HG03097 (cell line): Measurements from ENCODE around the gene AGR3.

Experiments
- ATAC-seq: cut with Tn5 transposase; IDR thresholded peaks from one replicate; pipeline ENCODE4 v1.9.1; 2021; ENCODE audit not compliant: unreplicated experiment, low FRiP score

Gene AGR3

GRCh38 chr7:16838891-16839290, 42.9 kb downstream of the AGR3 start:
- ATAC-seq = no peak

DNA sequence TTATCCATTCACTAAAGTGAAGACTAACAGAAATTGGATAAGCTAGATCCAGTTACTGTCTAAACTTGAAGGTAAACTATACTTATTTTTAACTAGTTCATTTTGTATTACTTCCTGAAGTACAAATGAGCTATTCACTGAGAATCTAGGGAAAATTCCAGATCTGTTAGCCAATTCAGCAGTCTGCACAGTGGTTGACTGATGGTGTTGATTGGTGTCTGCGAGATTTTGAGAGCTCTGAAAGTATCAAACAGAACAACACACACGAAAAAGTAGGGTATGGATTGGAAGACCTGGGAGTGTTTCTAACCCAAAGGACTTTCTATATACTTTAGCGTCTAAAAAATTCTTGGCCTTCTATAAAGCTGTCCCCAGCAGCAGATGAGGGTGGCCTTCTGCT, 43.4 kb downstream of the AGR3 start:
- ATAC-seq = no peak

- ATAC-seq = no peak
These were observed 45.3 kb downstream of the AGR3 start for GRCh38 chr7:16836481-16836880.

GRCh38 chr7:16833373-16833772, 48.4 kb downstream of the AGR3 start:
- no peak for ATAC-seq

DNA sequence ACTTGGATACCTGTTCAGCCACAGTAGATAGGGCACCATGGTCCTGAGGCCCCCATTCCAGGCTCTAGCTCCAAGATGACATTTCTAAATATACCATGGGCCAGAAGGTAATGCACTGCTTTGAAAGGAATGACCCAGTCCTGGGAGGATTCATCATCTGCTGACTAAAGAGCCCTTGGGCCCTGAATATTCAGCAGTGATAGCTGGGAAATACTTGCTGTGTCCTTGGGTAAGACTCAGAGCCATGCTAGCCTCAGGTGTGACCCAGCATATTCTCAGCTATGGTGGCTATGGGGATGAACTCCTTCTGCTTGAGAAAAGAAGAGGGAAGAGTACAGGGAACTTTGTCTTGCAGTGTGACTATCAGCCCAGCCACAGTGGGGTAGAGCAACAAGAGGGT, 55.7 kb downstream of the AGR3 start:
- ATAC-seq = no peak

DNA sequence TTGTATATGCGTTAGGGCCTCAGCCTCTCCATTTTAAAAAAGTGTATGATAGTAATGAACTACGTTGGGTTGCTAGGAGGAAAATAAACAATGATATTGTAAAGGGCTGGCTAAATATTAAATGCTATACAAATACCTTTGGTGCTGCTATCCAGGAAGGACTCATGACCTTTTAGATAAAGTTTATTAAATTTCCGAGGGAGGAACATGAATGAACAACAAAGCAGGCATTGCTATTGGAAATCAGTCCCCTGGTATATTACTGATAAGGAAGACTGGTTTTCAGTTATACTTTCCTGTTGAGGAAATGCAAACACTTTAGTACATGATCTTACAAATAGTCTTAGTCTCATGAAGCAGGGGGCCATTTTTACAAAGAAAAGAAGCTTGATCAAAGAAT, 59.8 kb downstream of the AGR3 start:
- no peak for ATAC-seq

- ATAC-seq = no peak
These were observed 63.1 kb downstream of the AGR3 start for GRCh38 chr7:16818732-16819131.

DNA sequence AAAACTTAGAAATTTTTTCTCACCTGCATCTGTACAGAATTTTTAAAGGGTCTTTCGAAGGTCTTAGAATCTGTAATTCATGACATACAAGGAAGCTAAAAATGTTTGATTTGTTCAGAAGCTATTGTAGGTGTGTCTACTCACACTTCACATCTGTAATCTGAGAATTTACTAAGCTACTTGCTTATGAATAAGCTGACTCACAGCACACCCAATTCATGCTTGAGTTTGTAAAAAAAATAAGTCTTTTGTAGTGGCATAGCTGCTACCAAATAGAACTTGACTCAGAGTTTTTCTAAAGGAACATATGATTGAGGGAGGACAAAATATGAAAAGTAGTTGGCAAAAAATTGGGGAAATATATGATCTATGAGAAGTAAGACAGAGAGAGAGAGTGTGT, 64.2 kb downstream of the AGR3 start:
- no peak for ATAC-seq

GRCh38 chr7:16816824-16817223, 65.0 kb downstream of the AGR3 start:
- no peak for ATAC-seq

- ATAC-seq = no peak
These were observed 66.8 kb downstream of the AGR3 start for GRCh38 chr7:16815001-16815400.

GRCh38 chr7:16813232-16813616, 68.6 kb downstream of the AGR3 start:
- no peak for ATAC-seq

DNA sequence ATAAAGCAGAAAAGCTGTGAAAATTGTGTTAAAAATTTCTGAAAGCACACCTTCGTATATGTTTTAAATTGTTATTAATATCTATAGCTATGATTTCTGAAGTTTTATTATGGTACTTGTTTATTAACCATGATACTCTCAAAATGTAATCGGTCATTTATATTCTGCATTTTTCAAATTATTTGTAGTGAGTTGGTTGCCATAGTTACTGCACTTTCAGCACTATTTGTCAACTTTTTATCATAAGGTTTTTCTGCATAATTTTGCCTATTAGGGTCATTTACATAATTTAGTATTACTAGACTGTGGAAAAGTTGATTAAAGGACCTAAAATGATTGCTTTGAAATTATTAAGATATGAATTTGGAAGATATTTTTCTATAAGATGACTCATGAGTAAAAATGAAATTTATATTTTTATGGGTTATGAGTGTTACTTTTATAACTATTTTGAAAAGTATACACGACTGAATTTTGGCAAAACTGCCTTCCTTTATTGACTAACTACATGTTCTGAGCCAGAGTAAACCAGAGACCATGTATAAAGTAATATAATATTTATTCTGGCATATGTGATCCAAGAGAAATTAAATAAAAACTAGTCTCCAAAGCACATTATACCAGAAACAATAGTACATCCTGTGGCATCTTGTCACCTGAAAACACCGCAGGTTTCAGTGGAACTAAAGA, 69.1 kb downstream of the AGR3 start:
- ATAC-seq = no peak

DNA sequence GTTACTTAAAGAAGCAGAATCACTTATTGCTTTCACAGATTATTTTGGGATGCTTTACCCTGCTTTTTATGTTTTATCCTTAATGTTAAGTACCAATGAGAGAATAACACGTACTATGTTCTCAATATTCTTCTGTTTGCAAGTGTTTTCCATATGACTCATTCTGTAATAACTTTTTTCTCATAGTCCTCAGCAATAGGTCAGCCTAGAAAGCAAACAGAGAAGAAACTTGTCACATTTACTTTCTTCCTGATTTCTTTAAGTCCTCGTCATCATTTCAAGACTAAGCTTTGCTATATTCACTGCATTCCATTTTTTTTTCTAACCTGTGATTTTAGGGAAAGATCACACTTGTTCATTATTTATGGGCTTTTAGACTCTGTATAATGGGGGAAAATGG, 70.2 kb downstream of the AGR3 start:
- no peak for ATAC-seq

DNA sequence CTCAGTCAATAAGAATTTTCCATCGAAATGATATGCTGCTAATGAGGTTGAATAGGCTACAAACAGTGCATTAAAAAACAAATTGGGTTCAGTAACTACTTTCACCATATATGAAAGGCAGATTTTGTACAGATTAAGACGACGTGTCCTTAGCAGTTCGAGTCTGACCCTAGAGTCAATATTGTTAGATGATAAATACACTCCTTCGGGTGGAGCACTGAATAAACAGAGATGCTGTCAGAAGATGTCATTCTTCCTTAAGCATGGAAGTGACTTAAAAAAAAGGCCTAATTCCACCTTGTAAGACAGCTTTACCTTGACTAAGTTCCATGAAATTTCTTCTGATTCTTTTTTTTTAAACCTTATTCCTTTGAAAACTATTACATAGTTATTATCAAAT, 71.2 kb downstream of the AGR3 start:
- no peak for ATAC-seq

- no peak for ATAC-seq
These were observed 71.7 kb downstream of the AGR3 start for GRCh38 chr7:16810112-16810511.
